ENCODE measurements around the gene FUT7. TPM values are rescaled to one million over a fixed set of nuclear protein-coding genes. Genes with fewer than 3 reads are reported as not detected.
"Not testable (repeated sequence)": the region's sequence is repeated elsewhere in the genome, so short reads cannot be mapped to it uniquely, and the experiment has no call there.

Gene FUT7
- total RNA-seq, 4 donors from 2014 or later, result 0.60 TPM; not detected in 3

GRCh38 chr9:137007816-137008270 lies 24.0 kb downstream of the FUT7 start:
- DNase-seq (ENCODE audit: low spot score in 2 of 2), result no peak
- peaks cover 0 to 27% (median 8%) of the 10 kb centered on the region in 4 donors for H3K4me1 ChIP-seq
- H3K4me3 ChIP-seq, result no peak overlapping the region
- peaks cover 0 to 65% (median 13%) of the 10 kb centered on the region in 3 donors for H3K36me3 ChIP-seq
- no peaks in the 10 kb centered on the region for H3K27me3 ChIP-seq
- H3K27ac ChIP-seq, result peak overlapping the region in 2 of 4 donors; percentile 0 to 71
- TF ChIP-seq CTCF (IDR thresholded peaks at IDR 0.05) (no peak), POLR2A (IDR thresholded peaks at IDR 0.05) (no peak), EP300 (IDR thresholded peaks at IDR 0.05) (no peak)
- 75 to 76% methylated on average over 5 to 12 of the region's 13 CpGs for WGBS, 2 donors
- H3K9me3 ChIP-seq, result peaks cover 0 to 5% (median 0%) of the 10 kb centered on the region in 4 donors

- peaks cover 0 to 5% (median 0%) of the 10 kb centered on the region in 4 donors for H3K9me3 ChIP-seq
- no peak for TF ChIP-seq CTCF (IDR thresholded peaks at IDR 0.05)
- TF ChIP-seq EP300 (IDR thresholded peaks at IDR 0.05), result no peak
- no peak for TF ChIP-seq POLR2A (IDR thresholded peaks at IDR 0.05)
- H3K4me3 ChIP-seq, result no peak overlapping the region
- H3K27me3 ChIP-seq, result no peaks in the 10 kb centered on the region
- peaks cover 0 to 27% (median 8%) of the 10 kb centered on the region in 4 donors for H3K4me1 ChIP-seq
- peak overlapping the region in 3 of 4 donors; percentile 0 to 71 (median 59) for H3K27ac ChIP-seq
- DNase-seq (ENCODE audit: low spot score in 2 of 2), result no peak
- WGBS, 2 donors, result 46 to 59% methylated on average over 25 to 27 of the region's 30 CpGs
- H3K36me3 ChIP-seq, result peaks cover 0 to 59% (median 13%) of the 10 kb centered on the region in 3 donors
Observed at GRCh38 chr9:137007108-137007815, 24.6 kb downstream of the FUT7 start.

- peaks cover 0 to 27% (median 8%) of the 10 kb centered on the region in 4 donors for H3K4me1 ChIP-seq
- peaks cover 0 to 5% (median 0%) of the 10 kb centered on the region in 4 donors for H3K9me3 ChIP-seq
- peaks cover 0 to 50% (median 5%) of the 10 kb centered on the region in 3 donors for H3K36me3 ChIP-seq
- H3K27ac ChIP-seq, result peak overlapping the region in 3 of 4 donors; percentile 12 to 71 (median 43)
- TF ChIP-seq EP300 (IDR thresholded peaks at IDR 0.05) (peak in 1 of 2 donors; percentile 10), POLR2A (IDR thresholded peaks at IDR 0.05) (no peak), CTCF (IDR thresholded peaks at IDR 0.05) (no peak)
- no peaks in the 10 kb centered on the region for H3K27me3 ChIP-seq
- no peak for DNase-seq (ENCODE audit: low spot score in 2 of 2)
- WGBS, 2 donors, result 38 to 43% methylated on average over 21 of the region's 24 CpGs
- H3K4me3 ChIP-seq, result no peak overlapping the region
Observed at GRCh38 chr9:137006116-137007003, 25.5 kb downstream of the FUT7 start.

- H3K4me1 ChIP-seq, result peaks cover 0 to 40% (median 15%) of the 10 kb centered on the region in 4 donors
- H3K36me3 ChIP-seq, result peaks cover 0 to 29% (median 0%) of the 10 kb centered on the region in 3 donors
- 41 to 44% methylated on average over 17 of the region's 17 CpGs for WGBS, 2 donors
Observed at GRCh38 chr9:137004285-137004684, 27.6 kb downstream of the FUT7 start.

More at GRCh38 chr9:137004285-137004684, 27.6 kb downstream of the FUT7 start:
- not testable (repeated sequence) for DNase-seq (ENCODE audit: low spot score in 2 of 2); H3K27me3 ChIP-seq; H3K4me3 ChIP-seq; H3K9me3 ChIP-seq; H3K27ac ChIP-seq
- TF ChIP-seq CTCF (IDR thresholded peaks at IDR 0.05), result peak; percentile 38 to 67 (median 50)

Measured in tibial nerve (tissue), 4 donors.